Endodermal cell (in vitro differentiated cells): Measurements from ENCODE around the gene IL22RA2. TPM values are rescaled to one million over a fixed set of nuclear protein-coding genes. Genes with fewer than 3 reads are reported as not detected.

Experiments
- DNase-seq: peaks from one replicate; pipeline ENCODE4 v3.0.0-alpha.2; 2017
- H3K27ac ChIP-seq: 2 replicates; pipeline ENCODE4 v1.5.1; 2013; ENCODE audit warnings: mild to moderate bottlenecking, low read depth, low read length, moderate library complexity
- H3K27me3 ChIP-seq: 2 replicates; pipeline ENCODE4 v1.6.1; 2013; ENCODE audit warnings: mild to moderate bottlenecking, low read length, moderate library complexity; ENCODE audit not compliant: insufficient read depth, control insufficient read depth, poor library complexity, severe bottlenecking
- H3K36me3 ChIP-seq: 2 replicates; pipeline ENCODE4 v1.7.0; 2013; ENCODE audit warnings: mild to moderate bottlenecking, low read length, moderate library complexity; ENCODE audit not compliant: control insufficient read depth, insufficient read depth
- H3K4me1 ChIP-seq: one replicate; pipeline ENCODE4 v1.7.0; 2013; ENCODE audit warnings: low read length; ENCODE audit not compliant: control insufficient read depth, insufficient read depth
- H3K4me3 ChIP-seq: 2 replicates; pipeline ENCODE4 v1.5.1; 2013; ENCODE audit warnings: mild to moderate bottlenecking, low read length, moderate library complexity
- H3K9ac ChIP-seq: 2 replicates; pipeline ENCODE4 v1.6.1; 2013; ENCODE audit warnings: mild to moderate bottlenecking, low read length, moderate library complexity; ENCODE audit not compliant: poor library complexity, severe bottlenecking; ENCODE audit errors: extremely low read depth
- H3K9me3 ChIP-seq: 2 replicates; pipeline ENCODE4 v1.6.1; 2013; ENCODE audit warnings: mild to moderate bottlenecking, low read length, moderate library complexity; ENCODE audit not compliant: control insufficient read depth
- H3K27ac Mint-ChIP-seq: 2 replicates; pipeline ENCODE4 v1.8.0; 2020; ENCODE audit warnings: mixed read lengths
- H3K27me3 Mint-ChIP-seq: 2 replicates; pipeline ENCODE4 v1.8.0; 2021; ENCODE audit warnings: mild to moderate bottlenecking, mixed read lengths; ENCODE audit not compliant: insufficient read depth
- H3K36me3 Mint-ChIP-seq: 2 replicates; pipeline ENCODE4 v1.8.0; 2020; ENCODE audit warnings: low read depth, mixed read lengths
- H3K4me1 Mint-ChIP-seq: 2 replicates; pipeline ENCODE4 v1.8.0; 2020; ENCODE audit warnings: mixed read lengths
- H3K4me3 Mint-ChIP-seq: 2 replicates; pipeline ENCODE4 v1.8.0; 2020; ENCODE audit warnings: mild to moderate bottlenecking, moderate library complexity, mixed read lengths
- H3K9me3 Mint-ChIP-seq: 2 replicates; pipeline ENCODE4 v1.8.0; 2020; ENCODE audit warnings: mild to moderate bottlenecking, mixed read lengths
- CTCF ChIP-seq: fragments of 200-600 bp; sonication (generic); conservative IDR thresholded peaks from 2 replicates; pipeline ENCODE4 v1.5.0; 2021; ENCODE audit warnings: antibody characterized with exemption, mild to moderate bottlenecking
- WGBS, 2 experiments: methylation state at CpG; one replicate each; pipeline versions ENCODE4 v1.1.5 to v1.1.7; 2013; ENCODE audit warnings: missing lambda C conversion rate in 2 of 2, mixed read lengths in 1 of 2; ENCODE audit not compliant: insufficient coverage in 1 of 2, insufficient read length in 1 of 2; 5-methylcytosine and 5-hydroxymethylcytosine counted together
- total RNA-seq, 2 donors: library from RNA; stranded (reverse); fragmentation: NEBNext Ultra II Directional in 1 of 2; extraction: Animal tissue kit (Norgen Biotek cat#: 25700) in 1 of 2; gene quantifications; 2 replicates in 1 of 2; 3 replicates in 1 of 2; pipeline ENCODE4 v1.2.1, GENCODE V29; 2021

The IL22RA2 gene
- total RNA-seq, 2 donors from 2014 or later: not detected

- Histone ChIP-seq H3K9me3 (peaks cover 80% of the 10 kb centered on the region), H3K4me3 (no peak overlapping the region), H3K27me3 (no peaks in the 10 kb centered on the region), H3K36me3 (no peaks in the 10 kb centered on the region), H3K27ac (no peak overlapping the region), H3K9ac (no peak overlapping the region), H3K4me1 (no peaks in the 10 kb centered on the region)
- Mint-ChIP-seq H3K27me3 (no peaks in the 10 kb centered on the region), H3K9me3 (peaks cover 91% of the 10 kb centered on the region), H3K4me1 (no peaks in the 10 kb centered on the region), H3K4me3 (no peak overlapping the region), H3K36me3 (peaks cover 8% of the 10 kb centered on the region), H3K27ac (no peak overlapping the region)
- DNase-seq: no peak
- TF ChIP-seq CTCF: no peak
These were observed 9.2 kb upstream of the IL22RA2 start for GRCh38 chr6:137182654-137183073.

GRCh38 chr6:137181891-137182653 is 8.6 kb upstream of the IL22RA2 start:
- Mint-ChIP-seq H3K4me3 (no peak overlapping the region), H3K4me1 (no peaks in the 10 kb centered on the region), H3K27me3 (no peaks in the 10 kb centered on the region), H3K9me3 (peaks cover 87% of the 10 kb centered on the region), H3K27ac (no peak overlapping the region), H3K36me3 (peaks cover 8% of the 10 kb centered on the region)
- Histone ChIP-seq H3K27ac (no peak overlapping the region), H3K36me3 (no peaks in the 10 kb centered on the region), H3K9ac (no peak overlapping the region), H3K4me3 (no peak overlapping the region), H3K9me3 (peaks cover 74% of the 10 kb centered on the region), H3K4me1 (no peaks in the 10 kb centered on the region), H3K27me3 (no peaks in the 10 kb centered on the region)
- no peak for TF ChIP-seq CTCF
- WGBS, 2 experiments: 81 to 90% methylated on average over 2 to 3 of the region's 3 CpGs
- DNase-seq: no peak

DNA sequence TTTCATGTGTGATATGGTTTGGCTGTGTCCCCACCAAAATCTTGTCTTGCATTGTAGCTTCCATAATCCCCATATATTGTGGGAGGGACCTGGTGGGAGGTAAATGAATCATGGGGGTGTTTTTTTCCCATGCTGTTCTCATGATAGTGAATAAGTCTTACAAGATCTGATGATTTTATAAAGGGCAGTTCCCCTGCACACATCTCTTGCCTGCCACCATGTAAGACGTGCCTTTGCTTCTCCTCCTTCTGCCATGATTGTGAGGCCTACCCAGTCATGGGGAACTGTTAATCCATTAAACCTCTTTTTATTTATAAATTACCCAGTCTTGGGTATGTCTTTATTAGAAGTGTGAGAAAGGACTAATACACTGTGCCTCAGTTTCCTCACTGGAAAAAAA is 4.2 kb upstream of the IL22RA2 start:
- Histone ChIP-seq H3K4me3 (no peak overlapping the region), H3K27ac (no peak overlapping the region), H3K27me3 (no peaks in the 10 kb centered on the region), H3K9ac (no peak overlapping the region), H3K36me3 (no peaks in the 10 kb centered on the region), H3K4me1 (no peaks in the 10 kb centered on the region), H3K9me3 (peaks cover 32% of the 10 kb centered on the region)
- H3K4me3 Mint-ChIP-seq: no peak overlapping the region
- no peak for TF ChIP-seq CTCF
- peaks cover 54% of the 10 kb centered on the region for H3K9me3 Mint-ChIP-seq
- no peak overlapping the region for H3K27ac Mint-ChIP-seq
- DNase-seq: no peak
- H3K4me1 Mint-ChIP-seq: no peaks in the 10 kb centered on the region
- WGBS, 2 experiments: 80 to 90% methylated on average over 1 of the region's 1 CpG
- H3K36me3 Mint-ChIP-seq: no peaks in the 10 kb centered on the region
- H3K27me3 Mint-ChIP-seq: no peaks in the 10 kb centered on the region
